ENCODE measurements around the gene ME3.

Gene ME3

GRCh38 chr11:86558207-86558606, 114.2 kb downstream of the ME3 start:
- H3K36me3 ChIP-seq (replicated peaks; ENCODE audit: insufficient read depth, low read length): no peaks in the 10 kb centered on the region
- no peak for DNase-seq
- H3K4me3 ChIP-seq (ENCODE audit: low read length): no peak overlapping the region
- no peak overlapping the region for H3K27ac ChIP-seq (ENCODE audit: low read length)
- H3K9ac ChIP-seq (ENCODE audit: low read length): no peak overlapping the region
- no peak overlapping the region for H2AFZ ChIP-seq (ENCODE audit: low read length)
- no peaks in the 10 kb centered on the region for H3K79me2 ChIP-seq (ENCODE audit: low read length)
- no peak for TF ChIP-seq EZH2 (optimal IDR thresholded peaks at IDR 0.05; ENCODE audit: low read depth, low read length)
- TF ChIP-seq EZH2phosphoT487 (IDR thresholded peaks at IDR 0.05; ENCODE audit: low read length): no peak
- TF ChIP-seq, protein P1, sequence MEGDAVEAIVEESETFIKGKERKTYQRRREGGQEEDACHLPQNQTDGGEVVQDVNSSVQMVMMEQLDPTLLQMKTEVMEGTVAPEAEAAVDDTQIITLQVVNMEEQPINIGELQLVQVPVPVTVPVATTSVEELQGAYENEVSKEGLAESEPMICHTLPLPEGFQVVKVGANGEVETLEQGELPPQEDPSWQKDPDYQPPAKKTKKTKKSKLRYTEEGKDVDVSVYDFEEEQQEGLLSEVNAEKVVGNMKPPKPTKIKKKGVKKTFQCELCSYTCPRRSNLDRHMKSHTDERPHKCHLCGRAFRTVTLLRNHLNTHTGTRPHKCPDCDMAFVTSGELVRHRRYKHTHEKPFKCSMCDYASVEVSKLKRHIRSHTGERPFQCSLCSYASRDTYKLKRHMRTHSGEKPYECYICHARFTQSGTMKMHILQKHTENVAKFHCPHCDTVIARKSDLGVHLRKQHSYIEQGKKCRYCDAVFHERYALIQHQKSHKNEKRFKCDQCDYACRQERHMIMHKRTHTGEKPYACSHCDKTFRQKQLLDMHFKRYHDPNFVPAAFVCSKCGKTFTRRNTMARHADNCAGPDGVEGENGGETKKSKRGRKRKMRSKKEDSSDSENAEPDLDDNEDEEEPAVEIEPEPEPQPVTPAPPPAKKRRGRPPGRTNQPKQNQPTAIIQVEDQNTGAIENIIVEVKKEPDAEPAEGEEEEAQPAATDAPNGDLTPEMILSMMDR (IDR thresholded peaks at IDR 0.05; ENCODE audit: low read length): no peak
- H3K9me3 ChIP-seq (replicated peaks; ENCODE audit: insufficient read depth, low read length): no peaks in the 10 kb centered on the region
- no peaks in the 10 kb centered on the region for H3K4me1 ChIP-seq (ENCODE audit: low read length)
- H3K4me2 ChIP-seq (ENCODE audit: low read depth, low read length): no peak overlapping the region
- H3F3A ChIP-seq (ENCODE audit: insufficient read depth, low read length): no peaks in the 10 kb centered on the region
- no peaks in the 10 kb centered on the region for H3K27me3 ChIP-seq (replicated peaks; ENCODE audit: insufficient read depth, low read length)
- H4K20me1 ChIP-seq (ENCODE audit: insufficient read depth, low read length): no peaks in the 10 kb centered on the region
- no peaks in the 10 kb centered on the region for H3K9me2 ChIP-seq (replicated peaks; ENCODE audit: insufficient read depth, low read length)

- H3K9me3 ChIP-seq (replicated peaks; ENCODE audit: insufficient read depth, low read length): no peaks in the 10 kb centered on the region
- no peaks in the 10 kb centered on the region; the same call in 1 of the 2 replicates for H3F3A ChIP-seq (ENCODE audit: insufficient read depth, low read length)
- TF ChIP-seq, protein P1 (IDR thresholded peaks at IDR 0.05; ENCODE audit: low read length): no peak
- TF ChIP-seq EZH2phosphoT487 (IDR thresholded peaks at IDR 0.05; ENCODE audit: low read length) (no peak), EZH2 (optimal IDR thresholded peaks at IDR 0.05; ENCODE audit: low read depth, low read length) (no peak)
- no peaks in the 10 kb centered on the region for H3K36me3 ChIP-seq (replicated peaks; ENCODE audit: insufficient read depth, low read length)
- no peaks in the 10 kb centered on the region for H3K9me2 ChIP-seq (replicated peaks; ENCODE audit: insufficient read depth, low read length)
- H4K20me1 ChIP-seq (ENCODE audit: insufficient read depth, low read length): no peaks in the 10 kb centered on the region
- no peaks in the 10 kb centered on the region for H3K27me3 ChIP-seq (replicated peaks; ENCODE audit: insufficient read depth, low read length)
- H3K4me1 ChIP-seq (ENCODE audit: low read length): peaks cover 4% of the 10 kb centered on the region; the same call in 1 of the 2 replicates
- no peak overlapping the region for H3K27ac ChIP-seq (ENCODE audit: low read length)
- no peak overlapping the region for H3K9ac ChIP-seq (ENCODE audit: low read length)
- no peak for DNase-seq
- H3K4me3 ChIP-seq (ENCODE audit: low read length): no peak overlapping the region
- H3K79me2 ChIP-seq (ENCODE audit: low read length): no peaks in the 10 kb centered on the region
- no peak overlapping the region for H3K4me2 ChIP-seq (ENCODE audit: low read depth, low read length)
- H2AFZ ChIP-seq (ENCODE audit: low read length): no peak overlapping the region
Measured at GRCh38 chr11:86555866-86556265, 116.5 kb downstream of the ME3 start.

DNA sequence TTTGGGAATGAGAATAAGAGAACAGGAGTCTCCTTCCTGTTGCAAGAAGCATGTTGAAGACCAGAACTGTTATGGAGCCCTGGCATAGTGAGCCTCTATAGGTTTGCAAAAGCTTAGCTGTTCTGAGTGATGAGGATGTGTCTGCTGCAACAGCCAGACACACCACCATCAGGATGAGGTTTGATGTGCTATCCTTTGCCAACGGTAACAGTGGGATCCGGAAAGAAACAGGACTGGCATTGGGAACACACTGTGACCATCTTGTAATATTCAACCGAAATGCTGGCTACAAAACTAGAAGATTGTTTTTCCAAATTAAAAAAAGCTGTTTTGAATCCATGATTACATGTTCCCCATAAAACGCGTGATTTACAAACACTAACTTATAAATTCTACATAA, 117.0 kb downstream of the ME3 start:
- Histone ChIP-seq H2AFZ (ENCODE audit: low read length) (no peak overlapping the region), H3K4me1 (ENCODE audit: low read length) (peaks cover 4% of the 10 kb centered on the region; the same call in 1 of the 2 replicates), H4K20me1 (ENCODE audit: insufficient read depth, low read length) (no peaks in the 10 kb centered on the region), H3K79me2 (ENCODE audit: low read length) (no peaks in the 10 kb centered on the region), H3K9ac (ENCODE audit: low read length) (no peak overlapping the region), H3K9me2 (replicated peaks; ENCODE audit: insufficient read depth, low read length) (no peaks in the 10 kb centered on the region), H3K27ac (ENCODE audit: low read length) (no peak overlapping the region), H3K36me3 (replicated peaks; ENCODE audit: insufficient read depth, low read length) (no peaks in the 10 kb centered on the region), H3K4me2 (ENCODE audit: low read depth, low read length) (no peak overlapping the region), H3K27me3 (replicated peaks; ENCODE audit: insufficient read depth, low read length) (no peaks in the 10 kb centered on the region), H3F3A (ENCODE audit: insufficient read depth, low read length) (no peaks in the 10 kb centered on the region; the same call in 1 of the 2 replicates), H3K9me3 (replicated peaks; ENCODE audit: insufficient read depth, low read length) (no peaks in the 10 kb centered on the region), H3K4me3 (ENCODE audit: low read length) (no peak overlapping the region)
- no peak for DNase-seq
- TF ChIP-seq EZH2phosphoT487 (IDR thresholded peaks at IDR 0.05; ENCODE audit: low read length) (no peak), EZH2 (optimal IDR thresholded peaks at IDR 0.05; ENCODE audit: low read depth, low read length) (no peak)
- TF ChIP-seq, protein P1 (IDR thresholded peaks at IDR 0.05; ENCODE audit: low read length): no peak

All from MM.1S (cell line).